ENCODE data around the gene INPPL1.
"Not testable (repeated sequence)": the region's sequence is repeated elsewhere in the genome, so short reads cannot be mapped to it uniquely, and the experiment has no call there.

INPPL1 gene

DNA sequence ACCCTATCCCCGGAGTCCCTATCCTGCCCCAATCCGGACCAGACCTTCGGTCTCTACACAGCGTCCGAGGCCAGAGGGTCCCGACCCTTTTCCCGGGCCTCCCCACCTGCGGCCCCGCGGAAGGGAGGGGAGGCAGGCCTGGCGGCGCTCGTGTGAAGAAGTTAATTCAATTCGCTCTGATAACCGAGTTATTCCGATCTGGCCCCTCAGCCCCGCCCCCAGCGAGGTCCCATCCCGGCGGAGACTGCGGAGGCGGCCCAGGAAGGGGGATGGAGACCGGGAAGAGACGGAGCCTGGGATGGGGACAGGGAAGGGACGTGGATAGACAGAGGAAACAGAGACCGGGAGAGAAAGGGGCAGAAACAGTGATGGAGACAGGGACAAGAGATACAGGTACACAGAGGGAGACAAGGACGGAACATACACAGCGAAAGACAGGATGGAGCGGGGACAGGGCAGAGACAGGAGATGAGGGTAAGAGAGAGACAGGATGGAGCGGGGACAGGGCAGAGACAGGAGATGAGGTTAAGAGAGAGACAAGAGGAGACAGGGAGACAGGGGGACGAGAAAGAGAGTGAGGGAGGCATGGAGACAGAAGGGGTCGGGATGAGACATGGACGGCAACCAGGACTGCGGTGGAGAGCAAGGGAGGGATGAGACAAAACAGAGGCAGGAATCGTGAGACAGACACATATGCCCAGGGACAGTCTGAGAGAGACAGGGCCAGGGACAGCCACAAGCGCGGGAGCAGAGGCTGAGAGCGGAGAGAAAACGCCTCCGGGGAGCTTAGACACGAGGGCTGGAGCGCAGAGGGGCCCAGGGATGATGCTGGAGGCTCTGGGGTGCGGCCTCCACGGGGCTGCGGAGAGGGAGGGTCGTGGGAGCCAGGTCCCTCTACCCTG lies 20.0 kb downstream of the INPPL1 start:
- DNase-seq = no peak

DNA sequence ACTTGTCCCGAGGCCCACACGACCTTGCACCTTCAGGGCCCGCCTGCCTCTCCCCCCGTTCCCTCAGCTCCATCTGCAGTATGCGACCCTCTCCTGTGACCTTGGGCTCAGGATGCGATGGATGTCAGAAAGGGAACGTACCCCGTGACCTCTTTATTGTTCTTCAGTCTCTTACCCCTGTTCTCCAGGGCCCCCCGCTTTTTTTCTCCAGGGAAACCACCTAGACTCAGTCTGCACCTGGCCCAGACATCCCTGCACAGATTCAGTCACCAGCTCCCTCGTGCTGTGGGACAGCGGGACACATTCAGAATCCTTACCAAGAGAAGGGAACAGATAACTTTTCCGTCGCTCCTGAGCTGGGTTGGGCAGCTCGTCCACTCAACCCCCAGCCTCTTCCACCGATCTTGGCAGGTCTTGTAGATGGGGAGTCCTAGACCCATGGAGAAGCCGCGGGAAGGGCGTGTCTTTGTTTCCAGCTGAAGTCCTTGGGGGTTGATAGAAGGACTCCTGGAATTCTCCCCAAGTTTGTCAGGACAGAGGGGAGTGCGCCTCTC lies 20.8 kb downstream of the INPPL1 start:
- DNase-seq = no peak

GRCh38 chr11:72247584-72247983 lies 23.0 kb downstream of the INPPL1 start:
- DNase-seq = no peak

- no peak for DNase-seq
These were observed 25.4 kb downstream of the INPPL1 start for GRCh38 chr11:72249961-72250360.

- no peak for DNase-seq
These were observed 26.3 kb downstream of the INPPL1 start for GRCh38 chr11:72250661-72251464.

- DNase-seq = no peak
These were observed 27.0 kb downstream of the INPPL1 start for GRCh38 chr11:72251614-72252013.

DNA sequence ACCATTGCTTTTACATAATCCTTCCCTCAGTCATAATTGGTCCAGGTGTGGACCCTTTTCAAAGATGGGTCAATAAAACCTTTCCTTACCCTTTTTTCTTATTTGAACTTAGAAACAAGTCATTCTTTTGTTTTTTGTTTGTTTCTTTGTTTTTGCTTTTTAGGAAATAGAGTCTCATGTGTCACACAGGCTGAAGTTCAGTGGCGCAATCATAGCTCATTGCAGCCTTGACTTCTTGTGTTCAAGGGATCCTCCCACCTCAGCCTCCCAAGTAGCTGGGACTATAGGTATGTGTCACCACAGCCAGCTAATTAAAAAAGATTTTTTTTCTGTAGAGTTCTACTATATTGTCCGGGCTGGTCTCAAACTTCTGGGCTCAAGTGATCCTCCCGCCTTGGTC lies 28.8 kb downstream of the INPPL1 start:
- no peak for DNase-seq

GRCh38 chr11:72254299-72254993 lies 29.9 kb downstream of the INPPL1 start:
- no peak for DNase-seq

- no peak for DNase-seq
These were observed 33.0 kb downstream of the INPPL1 start for GRCh38 chr11:72257570-72257969.

GRCh38 chr11:72259490-72259889 lies 34.9 kb downstream of the INPPL1 start:
- DNase-seq = no peak

- DNase-seq = no peak
These were observed 36.0 kb downstream of the INPPL1 start for GRCh38 chr11:72260574-72260973.

- peak; percentile 92 for DNase-seq
These were observed 38.8 kb downstream of the INPPL1 start for GRCh38 chr11:72263361-72263760.

- DNase-seq = no peak
These were observed 41.4 kb downstream of the INPPL1 start for GRCh38 chr11:72265951-72266350.

GRCh38 chr11:72266960-72267359 lies 42.4 kb downstream of the INPPL1 start:
- DNase-seq = not testable (repeated sequence)

DNA sequence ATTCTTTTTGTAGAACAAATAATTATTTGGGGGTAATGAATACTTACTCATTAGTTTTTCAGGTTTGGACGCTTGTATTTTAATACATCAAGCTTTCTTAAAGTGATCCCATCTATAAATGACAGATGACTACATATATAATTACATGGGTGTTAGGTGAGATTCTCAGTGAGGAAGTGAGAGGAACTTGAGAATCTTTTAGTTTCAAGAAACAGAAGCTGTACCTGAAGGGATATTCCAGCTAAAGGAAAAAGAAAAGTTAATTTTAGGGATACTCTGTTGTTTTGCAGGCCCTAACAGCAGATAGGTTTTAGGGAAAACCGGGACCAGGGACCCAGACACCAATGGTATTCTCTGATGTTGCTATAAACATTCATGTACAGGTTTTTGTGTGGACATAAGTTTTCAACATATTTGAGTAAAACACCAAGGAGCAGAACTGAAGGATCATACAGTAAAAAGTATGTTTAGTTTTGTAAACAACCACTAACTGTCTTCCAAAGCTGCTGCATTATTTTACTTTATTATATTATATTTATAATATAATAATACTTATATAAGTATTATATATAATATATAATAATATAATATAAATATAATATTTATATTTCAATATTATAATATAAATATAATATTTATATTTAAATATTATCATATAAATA lies 43.5 kb downstream of the INPPL1 start:
- no peak for DNase-seq

GRCh38 chr11:72271980-72272379 lies 47.4 kb downstream of the INPPL1 start:
- no peak for DNase-seq

GRCh38 chr11:72274435-72274834 lies 49.9 kb downstream of the INPPL1 start:
- DNase-seq = no peak

DNA sequence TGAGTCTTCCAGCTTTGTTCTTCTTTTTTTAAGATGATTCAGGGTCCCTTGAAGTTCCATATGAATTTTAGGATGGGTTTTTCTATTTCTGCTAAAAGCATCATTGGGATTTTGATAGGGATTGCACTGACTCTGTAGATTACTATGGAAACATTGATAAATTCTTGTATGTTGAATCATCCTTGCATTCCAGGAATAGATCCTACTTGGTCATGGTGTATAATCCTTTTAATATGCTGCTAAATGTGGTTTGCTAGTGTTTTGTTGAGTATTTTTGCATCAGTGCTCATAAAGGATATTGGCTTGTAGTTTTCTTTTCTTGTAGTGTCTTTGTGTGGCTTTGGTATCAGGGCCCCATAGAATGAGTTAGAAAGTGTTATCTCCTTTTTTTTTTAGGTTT lies 54.3 kb downstream of the INPPL1 start:
- no peak for DNase-seq

GRCh38 chr11:72280037-72280436 lies 55.5 kb downstream of the INPPL1 start:
- no peak for DNase-seq

DNA sequence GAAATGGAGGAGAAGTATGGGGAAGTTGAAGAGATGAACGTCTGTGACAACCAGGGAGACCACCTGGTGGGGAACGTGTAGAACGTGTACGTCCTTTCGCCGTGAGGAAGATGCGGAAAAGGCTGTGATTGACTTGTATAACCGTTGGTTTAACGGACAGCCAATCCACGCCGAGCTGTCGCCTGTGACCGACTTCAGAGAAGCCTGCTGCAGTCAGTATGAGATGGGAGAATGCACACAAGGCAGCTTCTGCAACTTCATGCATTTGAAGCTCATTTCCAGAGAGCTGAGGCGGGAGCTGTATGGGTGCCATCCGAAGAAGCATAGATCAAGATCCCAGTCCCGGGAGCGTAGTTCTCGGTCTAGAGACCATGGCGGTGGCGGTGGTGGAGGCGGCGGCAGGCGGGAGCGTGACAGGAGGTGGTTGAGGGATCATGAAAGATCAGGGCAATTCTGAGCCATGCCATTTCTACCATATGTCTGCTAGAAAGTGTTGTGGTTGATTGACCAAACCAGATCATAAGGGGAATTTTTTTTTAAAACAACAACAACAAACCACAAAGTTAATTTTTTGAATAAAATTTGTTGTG lies 56.3 kb downstream of the INPPL1 start:
- DNase-seq = no peak

GRCh38 chr11:72283947-72284346 lies 59.4 kb downstream of the INPPL1 start:
- DNase-seq = no peak

DNA sequence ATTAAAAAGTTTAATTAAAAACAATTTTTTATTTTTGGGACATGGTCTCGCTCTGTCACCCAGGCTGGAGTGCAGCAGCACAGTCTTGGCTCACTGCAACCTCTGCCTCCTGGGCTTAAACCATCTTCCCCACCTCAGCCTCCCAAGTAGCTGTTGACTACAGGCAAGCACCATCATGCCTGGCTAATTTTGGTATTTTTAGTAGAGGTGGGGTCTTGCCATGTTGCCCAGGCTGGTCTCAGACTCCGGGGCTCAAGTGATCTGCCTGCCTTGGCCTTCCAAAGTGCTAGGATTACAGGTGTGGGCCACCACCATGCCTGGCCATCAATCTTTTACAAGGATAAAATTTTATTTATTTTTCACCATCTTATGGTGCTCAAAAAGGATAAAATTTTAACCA lies 62.7 kb downstream of the INPPL1 start:
- no peak for DNase-seq
